Hypothalamus (tissue), 51 donors: Measurements from ENCODE around the gene ADIPOR1.
A peak's percentile ranks its signal among the peaks of the same experiment; 100 is the strongest.
"Not testable (repeated sequence)": the region's sequence is repeated elsewhere in the genome, so short reads cannot be mapped to it uniquely, and the experiment has no call there.

Experiments used
- DNase-seq, 51 donors: peaks; one replicate each; lab custom pipeline; 2025; lab: John Stamatoyannopoulos, UW

ADIPOR1 gene

GRCh38 chr1:202957733-202958543 lies at the start of gene ADIPOR1:
ADIPOR1 (minus strand) TSS chr1:202958312; CDS start chr1:202951070, 7,242 bp downstream.
- peak in 50 of 51 donors; percentile 26 to 95 (median 83) for DNase-seq

- DNase-seq = peak; percentile 50 to 97 (median 90)
Measured at GRCh38 chr1:203006948-203007871, 49.1 kb upstream of the ADIPOR1 start, which contains the start of gene TMEM183A. TMEM183A (plus strand) TSS chr1:203007374; CDS start chr1:203007466, 92 bp downstream.

- not testable (repeated sequence) for DNase-seq
Measured at GRCh38 chr1:203005395-203006142, 47.5 kb upstream of the ADIPOR1 start.

- DNase-seq = no peak
Measured at GRCh38 chr1:203002951-203003350, 44.8 kb upstream of the ADIPOR1 start.

GRCh38 chr1:203001986-203002385 lies 43.9 kb upstream of the ADIPOR1 start:
- no peak for DNase-seq

- DNase-seq = no peak
Measured at GRCh38 chr1:203000217-203000944, 42.3 kb upstream of the ADIPOR1 start.

- peak in 14 of 51 donors; percentile 2 to 65 (median 25) for DNase-seq
Measured at GRCh38 chr1:202998836-202999750, 41.0 kb upstream of the ADIPOR1 start.

- no peak for DNase-seq
Measured at GRCh38 chr1:202994756-202995155, 36.6 kb upstream of the ADIPOR1 start.

GRCh38 chr1:202991112-202991511 lies 33.0 kb upstream of the ADIPOR1 start:
- no peak for DNase-seq

- DNase-seq = no peak
Measured at GRCh38 chr1:202989879-202990278, 31.8 kb upstream of the ADIPOR1 start.

GRCh38 chr1:202987922-202988583 lies 29.9 kb upstream of the ADIPOR1 start:
- DNase-seq = no peak

- DNase-seq = no peak
Measured at GRCh38 chr1:202987255-202987654, 29.1 kb upstream of the ADIPOR1 start.

GRCh38 chr1:202986120-202986519 lies 28.0 kb upstream of the ADIPOR1 start:
- not testable (repeated sequence) for DNase-seq

GRCh38 chr1:202982715-202983430 lies 24.8 kb upstream of the ADIPOR1 start:
- DNase-seq = no peak

- no peak for DNase-seq
Measured at GRCh38 chr1:202981939-202982338, 23.8 kb upstream of the ADIPOR1 start.

GRCh38 chr1:202979459-202979858 lies 21.3 kb upstream of the ADIPOR1 start:
- no peak for DNase-seq

GRCh38 chr1:202976633-202977032 lies 18.5 kb upstream of the ADIPOR1 start:
- no peak for DNase-seq

GRCh38 chr1:202974856-202975255 lies 16.7 kb upstream of the ADIPOR1 start:
- DNase-seq = no peak
